GM12878 (cell line): ENCODE data around the gene TMEM255B. TPM values are rescaled to one million over a fixed set of nuclear protein-coding genes. Genes with fewer than 3 reads are reported as not detected.

Experiments
- ATAC-seq: fragments of 200-7000 bp; cut with Tn5 transposase; 3 replicates; pipeline ENCODE4 v1.9.1; 2020; ENCODE audit warnings: mild to moderate bottlenecking, moderate library complexity
- BruUV-seq: library from RNA; stranded (reverse); fragments of 400-500 nt; replicated peaks from 2 replicates; lab custom pipeline; 2021; lab: Mats Ljungman, UMichigan
- CTCF ChIA-PET: fragments of 300-600 bp; sonication (Branson Sonifier 250); formaldehyde crosslinking; extraction: SDS; loops from one replicate; lab custom pipeline; 2021; ENCODE audit warnings: inconsistent platforms; lab: Yijun Ruan, JAX
- POLR2A ChIA-PET: fragments of 350-600 bp; formaldehyde crosslinking; extraction: SDS; loops from one replicate; lab custom pipeline; 2021; ENCODE audit warnings: inconsistent platforms; lab: Charles Lee
- RAD21 ChIA-PET: fragments of 300-600 bp; sonication (Branson Sonifier 250); formaldehyde crosslinking; loops from one replicate; lab custom pipeline; 2023; ENCODE audit warnings: antibody characterized with exemption; ENCODE audit not compliant: unreplicated experiment; lab: Charles Lee
- SMC1A ChIA-PET: fragments of 300-600 bp; sonication (Branson Sonifier 250); formaldehyde crosslinking; loops from one replicate; lab custom pipeline; 2023; ENCODE audit not compliant: unreplicated experiment, uncharacterized antibody; lab: Charles Lee
- DNase-seq: peaks from one replicate; pipeline ENCODE4 v3.0.0-alpha.2; 2011; ENCODE audit warnings: low read depth, low spot score
- FAIRE-seq: peaks from 3 replicates; lab custom pipeline; 2011; peaks lifted over from hg19 to GRCh38; lab: Jason Lieb, UNC
- H2AFZ ChIP-seq: 2 replicates; pipeline ENCODE4 v1.6.0; 2011; ENCODE audit warnings: low read depth, low read length, control low read depth; ENCODE audit not compliant: control insufficient read depth
- H3K27ac ChIP-seq: 2 replicates; pipeline ENCODE4 v1.5.1; 2011; ENCODE audit warnings: control low read depth; ENCODE audit not compliant: control insufficient read depth, insufficient read depth
- H3K27me3 ChIP-seq, 2 experiments: replicated peaks in 1 of 2; 2 replicates each; pipeline versions ENCODE4 v1.6.0 to v1.6.1; 2011; ENCODE audit warnings: low read length in 1 of 2; ENCODE audit not compliant: control insufficient read depth in 2 of 2, insufficient read depth in 2 of 2
- H3K36me3 ChIP-seq, 2 experiments: 2 replicates each; pipeline ENCODE4 v1.5.1; 2011; ENCODE audit warnings: low read length in 1 of 2; ENCODE audit not compliant: control insufficient read depth in 2 of 2, insufficient read depth in 2 of 2
- H3K4me1 ChIP-seq: 2 replicates; pipeline ENCODE4 v1.6.1; 2011; ENCODE audit warnings: mild to moderate bottlenecking, low read length, moderate library complexity, mixed read lengths; ENCODE audit not compliant: control insufficient read depth, insufficient read depth
- H3K4me2 ChIP-seq: 2 replicates; pipeline ENCODE4 v1.6.0; 2011; ENCODE audit warnings: control low read depth; ENCODE audit not compliant: control insufficient read depth, insufficient read depth
- H3K4me3 ChIP-seq: fragments of 200-600 bp; sonication (generic); 2 replicates; pipeline ENCODE4 v1.5.1; 2016
- H3K79me2 ChIP-seq: 2 replicates; pipeline ENCODE4 v1.6.0; 2011; ENCODE audit warnings: low read length; ENCODE audit not compliant: control insufficient read depth, insufficient read depth
- H3K9ac ChIP-seq: 2 replicates; pipeline ENCODE4 v1.8.0; 2011; ENCODE audit warnings: low read length, control low read depth, mixed read lengths; ENCODE audit not compliant: control insufficient read depth, insufficient read depth
- H3K9me3 ChIP-seq: replicated peaks from 3 replicates; pipeline ENCODE4 v1.5.1; 2011; ENCODE audit warnings: mild to moderate bottlenecking, low read length; ENCODE audit not compliant: control insufficient read depth, insufficient read depth
- H4K20me1 ChIP-seq: 2 replicates; pipeline ENCODE4 v1.6.0; 2011; ENCODE audit not compliant: control insufficient read depth, insufficient read depth
- BACH1 ChIP-seq: fragments of 450-650 bp; IDR thresholded peaks from 2 replicates; pipeline ENCODE4 v1.6.1; 2017; ENCODE audit warnings: mild to moderate bottlenecking, borderline replicate concordance
- CHD1 ChIP-seq: IDR thresholded peaks from 2 replicates; pipeline ENCODE4 v1.6.1; 2012; ENCODE audit warnings: low read depth, low read length, improper control_type of control experiment
- CREB1 ChIP-seq: IDR thresholded peaks from 2 replicates; pipeline ENCODE4 v1.6.1; 2012; ENCODE audit warnings: low read depth, mild to moderate bottlenecking, inconsistent platforms
- ETV6 ChIP-seq, 2 experiments: fragments of 450-650 bp in 1 of 2; IDR thresholded peaks in 1 of 2; conservative IDR thresholded peaks in 1 of 2; 2 replicates each; pipeline ENCODE4 v1.6.1; 2014; ENCODE audit warnings: antibody characterized with exemption in 1 of 2, borderline replicate concordance in 1 of 2, low read depth in 1 of 2, mild to moderate bottlenecking in 1 of 2, moderate library complexity in 1 of 2
- IKZF1 ChIP-seq: fragments of 450-650 bp; conservative IDR thresholded peaks from 2 replicates; pipeline ENCODE4 v1.6.1; 2017; ENCODE audit warnings: antibody characterized with exemption, mild to moderate bottlenecking
- MLLT1 ChIP-seq: fragments of 450-650 bp; IDR thresholded peaks from 2 replicates; pipeline ENCODE4 v1.6.1; 2016; ENCODE audit warnings: mild to moderate bottlenecking
- PAX5 ChIP-seq: IDR thresholded peaks from 2 replicates; pipeline ENCODE4 v1.6.1; 2011; ENCODE audit warnings: low read depth, low read length, borderline replicate concordance
- RB1 ChIP-seq: fragments of 450-650 bp; formaldehyde crosslinking; IDR thresholded peaks from 2 replicates; pipeline ENCODE4 v1.6.1; 2017; ENCODE audit warnings: mild to moderate bottlenecking, borderline replicate concordance
- SRF ChIP-seq, 2 experiments: IDR thresholded peaks; 2 replicates each; pipeline ENCODE4 v1.6.1; 2011; ENCODE audit warnings: low read depth in 2 of 2, low read length in 2 of 2, mild to moderate bottlenecking in 1 of 2, moderate library complexity in 1 of 2
- WRNIP1 ChIP-seq: IDR thresholded peaks from 2 replicates; pipeline ENCODE4 v1.6.1; 2011; ENCODE audit warnings: low read depth, low read length, improper control_type of control experiment, borderline replicate concordance
- WGBS: methylation state at CpG from one replicate; pipeline ENCODE4 v1.1.6; 2016; ENCODE audit warnings: low lambda C conversion rate; ENCODE audit not compliant: insufficient replicate concordance, insufficient coverage; ENCODE audit errors: missing lambda C conversion rate; 5-methylcytosine and 5-hydroxymethylcytosine counted together
- in situ Hi-C: fragments of 300-500 bp; cut with MboI; formaldehyde crosslinking; loops from 9 replicates; pipeline ENCODE4 v1.14.3; 2018; ENCODE audit warnings: mixed read lengths
- intact Hi-C: fragments of 100-400 bp; cut with micrococcal nuclease; formaldehyde crosslinking; loops from one replicate; pipeline ENCODE4 v1.14.2; 2022; ENCODE audit not compliant: unreplicated experiment
- polyA plus RNA-seq, 11 experiments: library from polyadenylated mRNA; depleted of rRNA in 4 of 11; unstranded in 6 of 11; stranded (reverse) in 5 of 11; fragments of >200 nt; fragmentation: Nextera tagmentation in 4 of 11; fragmentation: Illumina TruSeq in 1 of 11; extraction: Ambion mirVana in 4 of 11; extraction: Trizol in 1 of 11; gene quantifications; 1 replicate in 1 of 11; 2 replicates in 10 of 11; pipeline versions ENCODE4 v1.2.1 to v1.2.3, GENCODE V29; 2011 to 2016; ENCODE audit warnings: inconsistent platforms in 2 of 11, missing spikeins in 2 of 11, low read depth in 1 of 11
- total RNA-seq, 4 experiments: library from RNA; depleted of rRNA in 3 of 4; stranded (reverse); fragments of >200 nt in 3 of 4; fragmentation: Illumina TruSeq in 1 of 4; extraction: Trizol in 1 of 4; gene quantifications; 2 replicates each; pipeline versions ENCODE4 v1.2.1 to v1.2.3, GENCODE V29; 2013 to 2021
- TF ChIP-seq, protein P1 (sequence below): IDR thresholded peaks from 2 replicates; pipeline ENCODE4 v1.6.1; 2011; ENCODE audit warnings: borderline replicate concordance, low read depth, mild to moderate bottlenecking, moderate library complexity, mixed read lengths, low read length; ENCODE audit not compliant: insufficient read depth; ENCODE audit errors: extremely low read length

TMEM255B gene
- total and polyA plus RNA-seq, 10 of the 15 experiments (the other 5 are each of a cell fraction or from before 2014, with no cell fraction given) = 0.04 to 0.62 (median 0.13) TPM; not detected in 3

DNA sequence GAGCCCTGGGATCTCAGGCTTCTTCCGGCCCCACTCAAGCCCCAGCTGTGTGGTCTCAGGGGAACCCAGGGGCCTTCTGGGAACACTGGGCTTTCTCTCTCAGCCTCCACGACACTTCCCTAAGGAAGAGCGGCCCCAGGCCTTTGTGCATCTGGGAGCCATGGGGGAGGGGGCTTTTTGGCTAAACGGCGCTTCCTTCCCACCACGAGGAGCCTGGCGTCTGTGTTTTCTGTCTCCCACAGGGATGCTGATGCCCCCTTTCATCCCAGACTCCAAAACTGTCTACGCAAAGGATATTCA lies 24.2 kb upstream of the TMEM255B start:
- Histone ChIP-seq H3K36me3 (no peaks in the 10 kb centered on the region), H2AFZ (no peak overlapping the region), H3K9me3 (no peaks in the 10 kb centered on the region; the same call in 2 of the 3 replicates), H3K4me3 (no peak overlapping the region), H4K20me1 (no peaks in the 10 kb centered on the region), H3K4me1 (no peaks in the 10 kb centered on the region), H3K9ac (no peak overlapping the region), H3K27ac (no peak overlapping the region), H3K4me2 (no peak overlapping the region), H3K79me2 (no peaks in the 10 kb centered on the region), H3K27me3 (no peaks in the 10 kb centered on the region; a peak in 1 of 4 replicates)
- WGBS = 73% methylated on average over 8 of the region's 8 CpGs
- no peak for FAIRE-seq
- CTCF ChIA-PET = no interaction called here
- ATAC-seq = no peak
- POLR2A ChIA-PET = no interaction called here
- RAD21 ChIA-PET = no interaction called here
- TF ChIP-seq IKZF1 = no peak
- TF ChIP-seq, protein P1, sequence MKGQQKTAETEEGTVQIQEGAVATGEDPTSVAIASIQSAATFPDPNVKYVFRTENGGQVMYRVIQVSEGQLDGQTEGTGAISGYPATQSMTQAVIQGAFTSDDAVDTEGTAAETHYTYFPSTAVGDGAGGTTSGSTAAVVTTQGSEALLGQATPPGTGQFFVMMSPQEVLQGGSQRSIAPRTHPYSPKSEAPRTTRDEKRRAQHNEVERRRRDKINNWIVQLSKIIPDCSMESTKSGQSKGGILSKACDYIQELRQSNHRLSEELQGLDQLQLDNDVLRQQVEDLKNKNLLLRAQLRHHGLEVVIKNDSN = no peak
- no peak for TF ChIP-seq CREB1
- no peak for TF ChIP-seq CHD1
- TF ChIP-seq ETV6 (conservative IDR thresholded peaks at IDR 0.05 in 1 of 2, IDR thresholded peaks at IDR 0.05 in 1 of 2; ENCODE audit: borderline replicate concordance in 1 of 2, low read depth in 1 of 2) = no peak
- TF ChIP-seq BACH1 = no peak
- TF ChIP-seq MLLT1 = no peak
- no peak for TF ChIP-seq PAX5
- no peak for TF ChIP-seq RB1
- no peak for TF ChIP-seq WRNIP1
- no peak for TF ChIP-seq SRF (IDR thresholded peaks at IDR 0.05; ENCODE audit: low read depth in 2 of 2, low read length in 2 of 2)
- in situ Hi-C loops (no loop called here), intact Hi-C loops (no loop called here)
- DNase-seq = no peak
- SMC1A ChIA-PET = no interaction called here
- BruUV-seq = no TSS peak
